HepG2 (cell line): ENCODE measurements around the gene PMM2. TPM values are rescaled to one million over a fixed set of nuclear protein-coding genes. Genes with fewer than 3 reads are reported as not detected.
A peak's percentile ranks its signal among the peaks of the same experiment; 100 is the strongest.

Source experiments
- ATAC-seq: fragments of 200-7000 bp; cut with Tn5 transposase; 3 replicates; pipeline ENCODE4 v1.9.1; 2020; ENCODE audit warnings: mild to moderate bottlenecking, moderate library complexity
- BruUV-seq: library from RNA; stranded (reverse); fragments of 400-500 nt; replicated peaks from 2 replicates; lab custom pipeline; 2021; lab: Mats Ljungman, UMichigan
- CTCF ChIA-PET: fragments of 300-600 bp; formaldehyde crosslinking; extraction: SDS; loops from one replicate; lab custom pipeline; 2021; ENCODE audit warnings: low total read pairs, inconsistent platforms, low intra/inter-chr PET ratio; lab: Yijun Ruan, JAX
- POLR2A ChIA-PET: fragments of 350-600 bp; sonication (Branson Sonifier 250); formaldehyde crosslinking; loops from one replicate; lab custom pipeline; 2020; ENCODE audit warnings: antibody characterized with exemption, inconsistent platforms; lab: Yijun Ruan, JAX
- DNase-seq: peaks from one replicate; pipeline ENCODE4 v3.0.0-alpha.2; 2015; ENCODE audit warnings: low spot score
- FAIRE-seq: peaks from 3 replicates; lab custom pipeline; 2011; peaks lifted over from hg19 to GRCh38; lab: Jason Lieb, UNC
- H2AFZ ChIP-seq: one replicate; pipeline ENCODE4 v1.6.1; 2011; ENCODE audit warnings: low read length, inconsistent platforms
- H3K27ac ChIP-seq: fragments of 300-600 bp; 3 replicates; pipeline ENCODE4 v1.8.0; 2011; ENCODE audit warnings: mixed run types, mild to moderate bottlenecking, mixed read lengths, low read length, inconsistent platforms; ENCODE audit not compliant: insufficient read depth; ENCODE audit errors: extremely low read length
- H3K27me3 ChIP-seq, 2 experiments: fragments of 200-600 bp in 1 of 2; 2 replicates in 1 of 2; 3 replicates in 1 of 2; pipeline versions ENCODE4 v1.6.0 to v1.8.0; 2011; ENCODE audit warnings: low read length in 2 of 2, mild to moderate bottlenecking in 2 of 2, moderate library complexity in 2 of 2, inconsistent platforms in 1 of 2; ENCODE audit not compliant: insufficient read depth in 2 of 2, control insufficient read depth in 1 of 2
- H3K36me3 ChIP-seq, 2 experiments: fragments of 200-600 bp in 1 of 2; replicated peaks in 1 of 2; 2 replicates in 1 of 2; 3 replicates in 1 of 2; pipeline versions ENCODE4 v1.5.1 to v1.8.0; 2011; ENCODE audit warnings: low read length in 2 of 2, inconsistent platforms in 1 of 2; ENCODE audit not compliant: insufficient read depth in 2 of 2, control insufficient read depth in 1 of 2
- H3K4me1 ChIP-seq: 2 replicates; pipeline ENCODE4 v1.5.1; 2012; ENCODE audit warnings: low read length, inconsistent platforms; ENCODE audit not compliant: insufficient read depth
- H3K4me2 ChIP-seq: 2 replicates; pipeline ENCODE4 v1.6.0; 2011; ENCODE audit warnings: low read depth, low read length, inconsistent platforms
- H3K4me3 ChIP-seq, 3 experiments: fragments of 200-600 bp in 1 of 3; sonication (generic), shearing (Covaris generic) in 1 of 3; replicated peaks in 1 of 3; 2 replicates each; pipeline ENCODE4 v1.5.1; 2011 to 2016; ENCODE audit warnings: low read length in 3 of 3, inconsistent platforms in 2 of 3, low read depth in 2 of 3, mild to moderate bottlenecking in 2 of 3, control low read depth in 1 of 3, mixed read lengths in 1 of 3; ENCODE audit not compliant: insufficient read depth in 1 of 3
- H3K79me2 ChIP-seq: one replicate; pipeline ENCODE4 v1.6.1; 2011; ENCODE audit warnings: low read length, inconsistent platforms; ENCODE audit not compliant: insufficient read depth
- H3K9ac ChIP-seq: 2 replicates; pipeline ENCODE4 v1.6.0; 2011; ENCODE audit warnings: mild to moderate bottlenecking, low read depth, low read length, inconsistent platforms; ENCODE audit not compliant: insufficient read depth
- H3K9me3 ChIP-seq: 2 replicates; pipeline ENCODE4 v1.5.1; 2012; ENCODE audit warnings: mild to moderate bottlenecking, low read length
- H4K20me1 ChIP-seq: 2 replicates; pipeline ENCODE4 v1.6.0; 2011; ENCODE audit warnings: inconsistent platforms, mild to moderate bottlenecking, low read length, moderate library complexity; ENCODE audit not compliant: insufficient read depth
- CCAR2 ChIP-seq: fragments of 200-400 bp; formaldehyde crosslinking; optimal IDR thresholded peaks from 2 replicates; pipeline ENCODE3; 2018; ENCODE audit warnings: low read depth, mild to moderate bottlenecking, low read length, moderate library complexity
- FIP1L1 ChIP-seq: fragments of 200-400 bp; formaldehyde crosslinking; IDR thresholded peaks from 2 replicates; pipeline ENCODE4 v1.6.1; 2018; ENCODE audit warnings: low read depth, mild to moderate bottlenecking, low read length, moderate library complexity, borderline replicate concordance; ENCODE audit not compliant: insufficient read depth
- FOXM1 ChIP-seq: sonication (generic); formaldehyde crosslinking; IDR thresholded peaks from 2 replicates; pipeline ENCODE4 v1.5.0; 2020; ENCODE audit warnings: missing genetic modification reagents
- LCORL ChIP-seq, 2 experiments: fragments of 450-650 bp in 1 of 2; sonication (generic) in 1 of 2; formaldehyde crosslinking in 1 of 2; IDR thresholded peaks; 2 replicates each; pipeline versions ENCODE4 v1.5.0 to v1.6.1; 2017 to 2020; ENCODE audit warnings: antibody characterized with exemption in 1 of 2, missing genetic modification reagents in 1 of 2
- MYC ChIP-seq: sonication (generic); formaldehyde crosslinking; IDR thresholded peaks from 2 replicates; pipeline ENCODE4 v1.9.0; 2021; ENCODE audit warnings: missing genetic modification reagents, borderline replicate concordance
- SNRNP70 ChIP-seq: fragments of 200-400 bp; formaldehyde crosslinking; IDR thresholded peaks from 2 replicates; pipeline ENCODE4 v1.6.1; 2017; ENCODE audit warnings: mild to moderate bottlenecking, low read depth, low read length, moderate library complexity
- SP2 ChIP-seq: sonication (generic); formaldehyde crosslinking; IDR thresholded peaks from 2 replicates; pipeline ENCODE4 v1.5.1; 2020; ENCODE audit warnings: mild to moderate bottlenecking, missing genetic modification reagents
- ZBTB1 ChIP-seq: sonication (generic); formaldehyde crosslinking; IDR thresholded peaks from 2 replicates; pipeline ENCODE4 v1.4.0; 2020; ENCODE audit warnings: missing genetic modification reagents, borderline replicate concordance
- ZEB1 ChIP-seq: IDR thresholded peaks from 2 replicates; pipeline ENCODE4 v1.6.1; 2012; ENCODE audit warnings: mild to moderate bottlenecking, low read depth, inconsistent platforms; ENCODE audit not compliant: insufficient replicate concordance
- ZNF225 ChIP-seq: sonication (generic); formaldehyde crosslinking; IDR thresholded peaks from 2 replicates; pipeline ENCODE4 v1.4.0; 2020; ENCODE audit warnings: mild to moderate bottlenecking, missing genetic modification reagents
- ZNF558 ChIP-seq: sonication (generic); formaldehyde crosslinking; IDR thresholded peaks from 2 replicates; pipeline ENCODE4 v1.9.0; 2022; ENCODE audit warnings: mild to moderate bottlenecking, missing genetic modification reagents, borderline replicate concordance
- ZNF580 ChIP-seq: IDR thresholded peaks from 2 replicates; pipeline ENCODE4 v1.6.1; 2016; ENCODE audit warnings: low read depth, borderline replicate concordance
- ZNF678 ChIP-seq: sonication (generic); formaldehyde crosslinking; IDR thresholded peaks from 2 replicates; pipeline ENCODE4 v1.4.0; 2020; ENCODE audit warnings: mild to moderate bottlenecking, missing genetic modification reagents
- ZNF775 ChIP-seq: sonication (generic); formaldehyde crosslinking; IDR thresholded peaks from 2 replicates; pipeline ENCODE4 v1.4.0; 2020; ENCODE audit warnings: missing genetic modification reagents, mild to moderate bottlenecking, moderate library complexity, borderline replicate concordance
- ZXDC ChIP-seq: sonication (generic); formaldehyde crosslinking; IDR thresholded peaks from 2 replicates; pipeline ENCODE4 v1.5.0; 2020; ENCODE audit warnings: mild to moderate bottlenecking, missing genetic modification reagents
- WGBS: methylation state at CpG from one replicate; pipeline ENCODE4 v1.1.6; 2017; ENCODE audit warnings: low lambda C conversion rate; 5-methylcytosine and 5-hydroxymethylcytosine counted together
- in situ Hi-C: cut with HindIII; loops from 2 replicates; pipeline ENCODE4 v1.10.0; 2017; ENCODE audit warnings: low pct_unique_long_range_greater_than_20kb; ENCODE audit not compliant: extremely low pct_ligation_motif_present
- intact Hi-C: fragments of 100-400 bp; cut with micrococcal nuclease; formaldehyde crosslinking; loops from one replicate; pipeline ENCODE4 v1.10.0; 2022; ENCODE audit not compliant: unreplicated experiment
- polyA plus RNA-seq, 8 experiments: library from polyadenylated mRNA; depleted of rRNA in 3 of 8; stranded (reverse) in 7 of 8; unstranded in 1 of 8; fragments of >200 nt; fragmentation: Illumina TruSeq in 4 of 8; extraction: Trizol in 4 of 8; gene quantifications; 2 replicates each; pipeline versions ENCODE4 v1.2.1 to v1.2.3, GENCODE V29; 2011 to 2016; ENCODE audit warnings: low read depth in 4 of 8, missing spikeins in 1 of 8, mixed read lengths in 1 of 8; ENCODE audit not compliant: insufficient read depth in 1 of 8
- total RNA-seq, 5 experiments: library from RNA; depleted of rRNA; stranded (reverse); fragments of >200 nt; fragmentation: Illumina TruSeq; extraction: Trizol; gene quantifications; 2 replicates each; pipeline ENCODE4 v1.2.3, GENCODE V29; 2016; ENCODE audit warnings: low read depth in 1 of 5

The PMM2 gene
- total and polyA plus RNA-seq, 2 of the 13 experiments (the other 11 are each of a cell fraction or from before 2014, with no cell fraction given), result 52.2 to 93.7 TPM

GRCh38 chr16:8864480-8865110 is 67.0 kb downstream of the PMM2 start:
- CTCF ChIA-PET, result interaction anchor here (1.4 to 1.9 kb wide), 2 partner anchors 9 to 16 kb away, joined by 7 to 14 read pairs; no protein-coding TSS in a partner anchor
- Histone ChIP-seq H3K9me3 (no peaks in the 10 kb centered on the region), H3K36me3 (no peaks in the 10 kb centered on the region; a peak in 1 of 5 replicates), H3K79me2 (peaks cover 86% of the 10 kb centered on the region), H3K4me3 (peak overlapping the region; percentile 2 to 45 (median 22); a peak in 5 of 6 replicates), H2AFZ (no peak overlapping the region), H3K4me2 (peak overlapping the region; percentile 91), H3K27ac (peak overlapping the region; percentile 95), H3K9ac (peak overlapping the region; percentile 23), H3K4me1 (peaks cover 77% of the 10 kb centered on the region), H4K20me1 (peaks cover 51% of the 10 kb centered on the region; the same call in 1 of the 2 replicates), H3K27me3 (no peaks in the 10 kb centered on the region; a peak in 1 of 5 replicates)
- in situ Hi-C loops (no loop called here), intact Hi-C loops (loop anchor here (5.0 kb wide), 2 partner anchors 187 to 228 kb away; partner anchors contain the start of gene HAPSTR1)
- ATAC-seq (no peak), DNase-seq (no peak), FAIRE-seq (no peak)
- 49% methylated on average over 13 of the region's 13 CpGs for WGBS
- BruUV-seq, result no TSS peak
- POLR2A ChIA-PET, result interaction anchor here (0.9 to 10.4 kb wide), 13 partner anchors 9 to 227 kb away, joined by 3 to 235 read pairs (median 7); partner anchors contain the start of genes HAPSTR1, LITAFD, PMM2 and TMEM186
- TF ChIP-seq ZNF558 (CRISPR knock-in tag) (0 out of 2 replicates have a peak, but pooled peaks have one; percentile 21), ZNF775 (CRISPR knock-in tag) (no peak), SP2 (CRISPR knock-in tag) (no peak), ZEB1 (no peak), FOXM1 (CRISPR knock-in tag) (no peak), CCAR2 (no peak), SNRNP70 (no peak), ZNF225 (no peak), ZBTB1 (CRISPR knock-in tag) (no peak), FIP1L1 (no peak), MYC (CRISPR knock-in tag) (peak; percentile 30; the same call in 1 of the 2 replicates), LCORL (IDR thresholded peaks at IDR 0.05) (no peak), LCORL (CRISPR knock-in tag; IDR thresholded peaks at IDR 0.05) (no peak), ZNF580 (CRISPR knock-in tag) (0 out of 2 replicates have a peak, but pooled peaks have one; percentile 22), ZNF678 (no peak), ZXDC (CRISPR knock-in tag) (0 out of 2 replicates have a peak, but pooled peaks have one; percentile 32)
